Esophagus muscularis mucosa (tissue), 4 donors: ENCODE data around the gene EEF1E1.

ENCODE experiments used
- EP300 ChIP-seq: sonication (generic); formaldehyde crosslinking; IDR thresholded peaks from one replicate; pipeline ENCODE4 v1.6.1; 2017; ENCODE audit warnings: antibody characterized with exemption
- POLR2A ChIP-seq: fragments of 450-650 bp; IDR thresholded peaks from one replicate; pipeline ENCODE4 v1.6.1; 2017; ENCODE audit warnings: antibody characterized with exemption, moderate library complexity, mild to moderate bottlenecking, low read depth
- POLR2AphosphoS5 ChIP-seq, 2 donors: sonication (generic); formaldehyde crosslinking; IDR thresholded peaks; one replicate each; pipeline ENCODE4 v1.6.1; 2017; ENCODE audit warnings: antibody characterized with exemption in 2 of 2
- TF ChIP-seq, protein P1 (sequence below), 3 experiments: fragments of 200-600 bp in 2 of 3; fragments of 450-650 bp in 1 of 3; sonication (generic) in 2 of 3; IDR thresholded peaks; one replicate each; pipeline ENCODE4 v1.5.1; 2017 to 2019; ENCODE audit warnings: antibody characterized with exemption in 3 of 3, mild to moderate bottlenecking in 2 of 3, moderate library complexity in 1 of 3

DNA sequence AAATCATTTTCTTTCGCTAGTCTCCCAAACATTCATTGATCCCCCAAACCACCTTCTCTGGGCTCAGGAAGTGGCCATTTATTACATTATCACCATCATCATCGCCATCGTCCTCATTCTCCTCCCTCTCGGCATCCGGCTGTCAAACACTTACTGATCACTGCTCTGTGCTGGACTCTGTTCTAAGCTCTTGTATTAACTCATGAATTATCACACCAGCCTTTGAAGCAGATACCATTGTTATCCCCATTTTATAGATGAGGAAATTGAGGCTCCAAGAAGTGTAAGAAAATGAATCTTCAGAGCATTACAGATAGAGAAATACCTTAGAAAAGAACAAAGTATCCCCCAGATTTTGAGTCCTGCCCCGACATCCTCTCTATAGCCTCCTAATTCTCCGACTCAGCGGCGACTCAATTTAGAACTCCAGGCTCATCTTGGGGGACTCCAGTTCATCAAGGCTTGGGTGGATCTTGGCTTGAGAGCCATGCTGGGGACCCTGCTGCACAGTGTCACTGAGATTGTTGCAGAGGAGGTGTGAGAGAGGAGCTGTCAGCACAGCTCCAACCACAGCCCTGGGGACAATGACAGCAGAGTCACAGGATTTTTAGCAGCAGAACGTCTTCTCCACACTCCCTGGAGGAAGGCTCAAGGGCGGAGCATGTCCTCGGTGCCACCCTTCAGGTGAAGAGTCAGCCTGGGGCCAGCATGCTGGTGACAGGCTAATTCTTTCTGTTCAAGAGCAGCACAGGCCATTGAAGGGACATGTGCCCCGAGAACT lies 6.6 kb upstream of the EEF1E1 start:
- TF ChIP-seq, protein P1, sequence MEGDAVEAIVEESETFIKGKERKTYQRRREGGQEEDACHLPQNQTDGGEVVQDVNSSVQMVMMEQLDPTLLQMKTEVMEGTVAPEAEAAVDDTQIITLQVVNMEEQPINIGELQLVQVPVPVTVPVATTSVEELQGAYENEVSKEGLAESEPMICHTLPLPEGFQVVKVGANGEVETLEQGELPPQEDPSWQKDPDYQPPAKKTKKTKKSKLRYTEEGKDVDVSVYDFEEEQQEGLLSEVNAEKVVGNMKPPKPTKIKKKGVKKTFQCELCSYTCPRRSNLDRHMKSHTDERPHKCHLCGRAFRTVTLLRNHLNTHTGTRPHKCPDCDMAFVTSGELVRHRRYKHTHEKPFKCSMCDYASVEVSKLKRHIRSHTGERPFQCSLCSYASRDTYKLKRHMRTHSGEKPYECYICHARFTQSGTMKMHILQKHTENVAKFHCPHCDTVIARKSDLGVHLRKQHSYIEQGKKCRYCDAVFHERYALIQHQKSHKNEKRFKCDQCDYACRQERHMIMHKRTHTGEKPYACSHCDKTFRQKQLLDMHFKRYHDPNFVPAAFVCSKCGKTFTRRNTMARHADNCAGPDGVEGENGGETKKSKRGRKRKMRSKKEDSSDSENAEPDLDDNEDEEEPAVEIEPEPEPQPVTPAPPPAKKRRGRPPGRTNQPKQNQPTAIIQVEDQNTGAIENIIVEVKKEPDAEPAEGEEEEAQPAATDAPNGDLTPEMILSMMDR (IDR thresholded peaks at IDR 0.05): no peak
- TF ChIP-seq POLR2A: no peak
- TF ChIP-seq POLR2AphosphoS5 (IDR thresholded peaks at IDR 0.05): no peak
- no peak for TF ChIP-seq EP300
